ENCODE measurements around the gene NSD1. TPM values are rescaled to one million over a fixed set of nuclear protein-coding genes. Genes with fewer than 3 reads are reported as not detected.

Gene NSD1
- total RNA-seq (28.8 and 29.1 TPM in 2 replicates), polyA plus RNA-seq (23.4 and 26.6 TPM in 2 replicates)

- WGBS (ENCODE audit: low lambda C conversion rate, missing lambda C conversion rate): 10% methylated on average over 28 of the region's 93 CpGs
- peaks cover 9% of the 10 kb centered on the region for H4K20me1 ChIP-seq (ENCODE audit: insufficient read depth, poor library complexity, severe bottlenecking)
- peak within 1 kb of the TSS; percentile 97 for H3K4me2 ChIP-seq
- peaks cover 35% of the 10 kb centered on the region for H3K79me2 ChIP-seq
- peaks cover 12% of the 10 kb centered on the region for H3K36me3 ChIP-seq (replicated peaks; ENCODE audit: insufficient read depth, low read depth)
- no peaks in the 10 kb centered on the region for H3K27me3 ChIP-seq
- H3K27ac ChIP-seq: peak within 1 kb of the TSS; percentile 91
- peak within 1 kb of the TSS; percentile 99 for H2AFZ ChIP-seq
- no peaks in the 10 kb centered on the region for H3K9me3 ChIP-seq (ENCODE audit: low read depth)
- TF ChIP-seq CTCF (IDR thresholded peaks at IDR 0.05; ENCODE audit: poor library complexity) (no peak), EZH2 (IDR thresholded peaks at IDR 0.05; ENCODE audit: borderline replicate concordance) (no peak), EZH2phosphoT487 (IDR thresholded peaks at IDR 0.05; ENCODE audit: low read depth, severe bottlenecking, unreplicated experiment) (no peak)
- peaks cover 43% of the 10 kb centered on the region for H3K4me1 ChIP-seq (ENCODE audit: insufficient read depth)
- peak within 1 kb of the TSS; percentile 94 for H3K4me3 ChIP-seq
- peak; percentile 93 for DNase-seq (ENCODE audit: low spot score)
- H3K9me2 ChIP-seq (replicated peaks; ENCODE audit: insufficient read depth): no peaks in the 10 kb centered on the region
Observed at GRCh38 chr5:177133096-177133852, at the start of gene NSD1. Gene NSD1, plus strand, starts transcription at chr5:177133773. Its CDS starts 1,331 bp downstream, at chr5:177135104.

DNA sequence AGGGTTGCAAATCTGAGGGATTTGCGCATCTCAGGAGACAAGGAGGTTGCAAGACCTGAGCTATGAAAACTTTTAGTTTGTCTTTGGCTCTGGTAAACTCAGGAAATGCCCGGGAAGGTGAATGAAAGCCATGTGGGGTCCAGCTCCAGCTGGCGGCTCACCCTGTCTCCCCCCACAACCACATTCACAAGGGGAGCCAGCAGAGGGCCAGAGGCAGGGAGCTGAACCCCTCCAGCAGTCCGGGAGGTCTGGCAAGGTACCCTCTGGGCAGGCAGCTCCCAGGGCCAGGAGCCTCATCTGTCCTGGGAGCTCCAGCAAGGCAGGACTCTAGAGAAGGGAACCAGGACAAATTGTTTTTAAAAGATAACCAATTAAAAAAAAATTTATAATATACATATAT, 49.4 kb upstream of the NSD1 start:
- Histone ChIP-seq H3K79me2 (peaks cover 16% of the 10 kb centered on the region), H4K20me1 (ENCODE audit: insufficient read depth, poor library complexity, severe bottlenecking) (no peaks in the 10 kb centered on the region), H2AFZ (no peak overlapping the region), H3K9me3 (ENCODE audit: low read depth) (no peaks in the 10 kb centered on the region), H3K4me2 (no peak overlapping the region), H3K4me3 (no peak overlapping the region), H3K27ac (peak overlapping the region; percentile 49), H3K27me3 (no peaks in the 10 kb centered on the region), H3K9me2 (replicated peaks; ENCODE audit: insufficient read depth) (no peaks in the 10 kb centered on the region), H3K4me1 (ENCODE audit: insufficient read depth) (peaks cover 12% of the 10 kb centered on the region), H3K36me3 (replicated peaks; ENCODE audit: insufficient read depth, low read depth) (no peaks in the 10 kb centered on the region)
- whole genome bisulfite sequencing (ENCODE audit: low lambda C conversion rate, missing lambda C conversion rate): 55% methylated on average over 4 of the region's 4 CpGs
- DNase-seq (ENCODE audit: low spot score): no peak
- TF ChIP-seq EZH2 (IDR thresholded peaks at IDR 0.05; ENCODE audit: borderline replicate concordance): no peak
- TF ChIP-seq EZH2phosphoT487 (IDR thresholded peaks at IDR 0.05; ENCODE audit: low read depth, severe bottlenecking, unreplicated experiment): no peak
- TF ChIP-seq CTCF (IDR thresholded peaks at IDR 0.05; ENCODE audit: poor library complexity): no peak

DNA sequence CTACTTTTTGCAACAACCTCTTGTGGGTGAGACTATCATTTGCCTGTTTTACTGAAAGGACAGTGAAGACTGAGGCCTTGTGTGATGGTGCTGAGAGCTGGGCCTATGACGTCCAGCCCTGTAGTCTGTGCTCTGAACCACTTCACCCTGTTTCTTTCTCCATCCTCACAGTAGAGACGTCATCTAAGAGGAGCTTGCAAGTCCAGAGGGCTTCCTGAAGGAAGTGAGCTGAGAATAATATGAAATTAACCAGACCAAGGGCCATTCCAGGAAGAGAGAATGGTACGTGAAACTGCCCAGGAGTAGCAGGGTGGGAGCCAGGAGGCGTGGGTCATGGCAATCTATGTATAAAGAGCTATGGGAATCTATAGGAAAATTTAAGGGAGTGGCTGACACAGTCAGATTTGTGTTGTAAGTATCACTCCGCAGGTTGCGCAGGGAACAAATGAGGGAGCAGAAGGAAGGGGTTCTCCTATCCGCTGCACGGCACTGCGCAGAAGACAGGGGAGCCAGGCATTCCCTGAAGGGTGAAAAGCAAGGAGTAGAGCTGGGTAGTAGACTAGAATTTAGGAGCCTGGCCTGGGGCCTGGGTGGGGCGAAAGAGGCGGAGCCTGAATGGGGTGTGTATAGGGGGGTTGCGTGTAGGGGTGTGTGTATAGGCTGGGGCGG, 47.5 kb upstream of the NSD1 start:
- 59% methylated on average over 11 of the region's 13 CpGs for WGBS (ENCODE audit: low lambda C conversion rate, missing lambda C conversion rate)
- TF ChIP-seq CTCF (IDR thresholded peaks at IDR 0.05; ENCODE audit: poor library complexity) (no peak), EZH2 (IDR thresholded peaks at IDR 0.05; ENCODE audit: borderline replicate concordance) (no peak), EZH2phosphoT487 (IDR thresholded peaks at IDR 0.05; ENCODE audit: low read depth, severe bottlenecking, unreplicated experiment) (no peak)
- H3K36me3 ChIP-seq (replicated peaks; ENCODE audit: insufficient read depth, low read depth): no peaks in the 10 kb centered on the region
- peak overlapping the region; percentile 4 for H2AFZ ChIP-seq
- peak overlapping the region; percentile 85 for H3K4me2 ChIP-seq
- H3K9me3 ChIP-seq (ENCODE audit: low read depth): no peaks in the 10 kb centered on the region
- H4K20me1 ChIP-seq (ENCODE audit: insufficient read depth, poor library complexity, severe bottlenecking): no peaks in the 10 kb centered on the region
- peak overlapping the region; percentile 93 for H3K27ac ChIP-seq
- DNase-seq (ENCODE audit: low spot score): no peak
- H3K27me3 ChIP-seq: no peaks in the 10 kb centered on the region
- H3K4me3 ChIP-seq: no peak overlapping the region
- H3K9me2 ChIP-seq (replicated peaks; ENCODE audit: insufficient read depth): no peaks in the 10 kb centered on the region
- H3K4me1 ChIP-seq (ENCODE audit: insufficient read depth): peaks cover 17% of the 10 kb centered on the region
- H3K79me2 ChIP-seq: peaks cover 23% of the 10 kb centered on the region
